AG10803 (cell line): ENCODE results near the gene FYN.

ENCODE experiments used
- DNase-seq: peaks from one replicate; pipeline ENCODE4 v3.0.0; 2010; ENCODE audit warnings: low read depth
- H3K4me3 ChIP-seq: 2 replicates; pipeline ENCODE4 v1.5.1; 2011; ENCODE audit warnings: mild to moderate bottlenecking, low read length, control low read depth
- TF ChIP-seq, protein P1 (sequence below): conservative IDR thresholded peaks from 2 replicates; pipeline ENCODE4 v1.5.1; 2011; ENCODE audit warnings: mild to moderate bottlenecking, low read length, control low read depth, inconsistent platforms

Gene FYN

DNA sequence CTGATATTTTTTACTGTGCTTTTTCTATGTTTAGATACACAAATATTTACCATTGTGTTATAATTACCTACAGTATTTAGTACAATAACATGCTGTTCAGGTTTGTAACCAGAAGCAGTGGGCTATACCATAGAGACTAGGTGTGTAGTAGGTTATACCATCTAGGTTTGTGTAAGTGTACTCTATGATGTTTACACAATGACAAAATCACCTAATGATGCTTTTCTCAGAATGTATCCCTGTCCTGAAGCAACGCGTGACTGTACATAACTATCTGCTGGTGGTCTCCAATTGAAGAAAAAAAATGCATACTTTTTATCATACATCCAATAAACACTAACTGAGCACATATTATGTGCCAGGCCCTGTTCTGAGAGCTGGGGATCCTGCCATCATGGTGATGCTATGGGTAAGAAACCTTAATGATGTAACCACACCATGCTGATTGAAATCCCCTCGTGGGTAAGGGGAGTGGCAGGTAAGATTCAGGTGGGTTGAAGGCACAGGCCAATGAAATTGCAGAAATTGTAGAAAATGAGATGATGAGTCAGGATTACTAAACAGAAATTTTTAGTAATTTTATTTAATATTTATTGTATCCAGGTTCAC is 76.8 kb downstream of the FYN start:
- no peak overlapping the region for H3K4me3 ChIP-seq
- TF ChIP-seq, protein P1, sequence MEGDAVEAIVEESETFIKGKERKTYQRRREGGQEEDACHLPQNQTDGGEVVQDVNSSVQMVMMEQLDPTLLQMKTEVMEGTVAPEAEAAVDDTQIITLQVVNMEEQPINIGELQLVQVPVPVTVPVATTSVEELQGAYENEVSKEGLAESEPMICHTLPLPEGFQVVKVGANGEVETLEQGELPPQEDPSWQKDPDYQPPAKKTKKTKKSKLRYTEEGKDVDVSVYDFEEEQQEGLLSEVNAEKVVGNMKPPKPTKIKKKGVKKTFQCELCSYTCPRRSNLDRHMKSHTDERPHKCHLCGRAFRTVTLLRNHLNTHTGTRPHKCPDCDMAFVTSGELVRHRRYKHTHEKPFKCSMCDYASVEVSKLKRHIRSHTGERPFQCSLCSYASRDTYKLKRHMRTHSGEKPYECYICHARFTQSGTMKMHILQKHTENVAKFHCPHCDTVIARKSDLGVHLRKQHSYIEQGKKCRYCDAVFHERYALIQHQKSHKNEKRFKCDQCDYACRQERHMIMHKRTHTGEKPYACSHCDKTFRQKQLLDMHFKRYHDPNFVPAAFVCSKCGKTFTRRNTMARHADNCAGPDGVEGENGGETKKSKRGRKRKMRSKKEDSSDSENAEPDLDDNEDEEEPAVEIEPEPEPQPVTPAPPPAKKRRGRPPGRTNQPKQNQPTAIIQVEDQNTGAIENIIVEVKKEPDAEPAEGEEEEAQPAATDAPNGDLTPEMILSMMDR, result no peak
- no peak for DNase-seq

DNA sequence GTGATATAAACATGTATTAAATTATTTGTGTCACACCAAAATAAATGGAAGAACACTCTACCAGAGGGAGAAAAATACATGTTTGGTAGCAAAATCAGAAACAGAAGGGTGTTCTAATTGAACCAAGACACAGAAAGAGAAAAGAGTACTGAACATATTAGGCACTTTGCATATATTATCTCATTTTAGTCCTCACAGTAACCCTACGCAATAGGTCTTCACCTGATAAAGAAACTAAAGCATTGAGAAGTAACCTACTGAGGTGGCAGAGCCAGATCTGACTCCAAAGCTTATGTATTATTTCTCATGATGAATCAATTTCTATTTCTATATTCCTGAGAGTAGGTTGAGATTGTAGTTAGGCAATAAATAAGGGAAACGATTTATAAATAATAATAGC is 77.7 kb downstream of the FYN start:
- H3K4me3 ChIP-seq, result no peak overlapping the region
- TF ChIP-seq, protein P1, result no peak

DNA sequence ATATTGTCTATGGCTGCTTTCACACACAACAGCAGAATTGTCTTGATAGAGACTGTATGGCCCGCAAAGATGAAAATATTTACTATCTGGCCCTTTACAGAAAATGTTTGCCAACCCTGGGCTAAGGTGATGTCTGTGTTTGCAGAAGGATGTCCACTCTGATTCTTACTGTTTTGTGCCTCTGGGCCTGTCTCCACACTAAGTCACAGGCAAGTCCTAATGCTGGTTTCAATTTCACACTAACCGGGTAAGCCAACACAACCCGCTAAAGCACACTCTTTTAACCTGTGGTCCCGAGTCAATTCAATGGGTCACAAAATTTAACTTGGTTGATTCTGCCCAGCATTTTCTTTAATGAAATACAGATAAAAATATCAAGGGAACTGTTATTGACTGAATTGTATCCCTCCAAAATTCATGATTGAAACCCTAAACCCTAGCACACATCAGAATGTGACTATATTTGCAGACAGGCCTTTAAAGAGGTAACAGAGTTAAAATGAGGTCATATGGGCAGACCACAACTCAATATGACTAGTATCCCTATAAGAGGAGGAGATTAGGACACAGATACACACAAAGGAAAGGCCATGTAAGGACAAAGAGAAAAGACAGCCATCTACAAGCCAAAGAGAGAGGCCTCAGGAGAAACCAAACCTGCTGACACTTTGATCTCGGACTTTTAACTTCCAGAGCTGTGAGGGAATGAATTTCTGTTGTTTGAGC is 78.4 kb downstream of the FYN start:
- TF ChIP-seq, protein P1, result no peak
- DNase-seq, result no peak
- no peak overlapping the region for H3K4me3 ChIP-seq

More for the DNA sequence above, 77.7 kb downstream of the FYN start:
- no peak for DNase-seq

DNA sequence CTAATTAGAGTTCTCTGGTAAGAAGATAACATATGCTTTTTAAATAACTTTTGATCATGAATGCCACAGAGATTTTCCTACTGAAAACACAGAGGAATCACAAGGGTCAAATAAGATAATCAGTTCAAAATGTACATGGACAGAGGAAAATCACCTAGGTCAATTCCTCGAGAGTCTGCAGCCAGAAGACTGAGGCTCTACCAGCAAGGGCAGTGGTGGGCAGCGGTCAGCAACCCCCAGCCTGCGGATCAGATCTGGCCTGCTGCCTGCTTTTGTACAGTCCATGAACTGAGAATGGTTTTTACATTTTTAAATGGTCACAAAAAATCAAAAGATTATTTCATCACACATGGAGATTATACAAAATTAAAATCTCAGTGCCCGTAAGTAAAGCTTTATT is 79.0 kb downstream of the FYN start:
- DNase-seq, result no peak
- TF ChIP-seq, protein P1, result no peak
- H3K4me3 ChIP-seq, result no peak overlapping the region

DNA sequence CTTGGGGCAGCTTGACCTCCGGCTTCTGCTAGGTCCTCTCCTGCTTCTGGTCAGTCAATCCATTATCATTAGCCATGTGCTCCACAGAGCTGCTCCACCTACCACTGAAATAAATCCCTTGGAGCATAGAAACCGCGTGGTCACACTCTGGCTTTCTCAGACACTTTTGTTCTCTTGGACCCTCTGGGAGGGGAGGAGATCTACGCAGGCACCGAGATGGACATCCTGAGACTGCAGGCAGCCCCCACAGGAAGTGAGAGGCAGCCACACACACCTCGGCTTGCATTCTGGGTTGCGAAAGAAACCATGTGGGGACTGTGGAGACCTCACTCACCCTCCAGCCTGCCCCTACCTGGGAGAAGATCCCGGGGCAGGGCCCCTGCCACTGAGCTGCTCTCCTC is 79.5 kb downstream of the FYN start:
- TF ChIP-seq, protein P1, result no peak
- DNase-seq, result no peak

DNA sequence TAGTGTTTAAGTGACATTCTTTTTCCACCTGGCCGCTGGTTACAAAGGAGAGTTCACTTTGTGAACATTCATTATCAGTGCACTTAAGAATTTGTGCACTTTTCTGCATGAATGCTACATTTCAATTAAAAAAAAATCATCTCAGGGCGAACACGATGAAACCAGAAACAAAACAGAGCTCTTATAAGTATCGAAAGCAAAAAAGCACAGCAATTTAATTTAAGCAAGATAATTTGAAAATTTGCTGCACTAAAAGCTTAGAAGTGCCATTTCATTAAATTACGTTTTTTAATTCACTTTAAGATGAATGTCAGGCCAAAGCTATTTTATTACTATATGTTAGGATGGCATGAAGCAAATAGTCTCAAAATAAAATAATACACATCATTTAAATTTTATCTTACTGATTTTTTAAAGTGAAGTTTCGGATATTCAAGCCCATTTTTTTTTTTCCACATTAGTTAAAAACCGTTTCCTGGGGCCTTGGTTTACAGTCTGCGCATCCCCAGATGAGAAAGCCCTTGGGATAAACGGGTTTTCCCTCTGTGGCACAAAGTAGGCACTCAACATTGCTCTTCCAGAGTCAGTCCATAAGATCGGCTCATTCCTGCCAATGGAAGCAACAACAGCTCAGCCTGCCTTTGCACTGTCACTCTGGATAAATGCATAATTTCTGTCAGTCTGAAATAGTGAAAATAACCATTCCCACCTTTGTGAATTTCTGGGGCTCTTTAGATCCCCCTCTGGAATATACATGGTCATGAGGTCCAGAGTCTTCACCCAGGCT is 80.1 kb downstream of the FYN start:
- no peak overlapping the region for H3K4me3 ChIP-seq
- DNase-seq, result no peak
- TF ChIP-seq, protein P1, result no peak

More for the DNA sequence above, 79.5 kb downstream of the FYN start:
- no peak overlapping the region for H3K4me3 ChIP-seq
